Measurements from ENCODE around the gene CLASP2. TPM values are rescaled to one million over a fixed set of nuclear protein-coding genes. Genes with fewer than 3 reads are reported as not detected.

Gene CLASP2
- total and polyA plus RNA-seq, 7 donors, result 7.3 to 71.9 (median 37.7) TPM

GRCh38 chr3:33496449-33496848 is 221.6 kb downstream of the CLASP2 start:
- WGBS, 3 donors, result 67 to 95% (median 93%) methylated on average over 2 of the region's 2 CpGs
- intact Hi-C loops (cut with DNase I), result no loop called here

DNA sequence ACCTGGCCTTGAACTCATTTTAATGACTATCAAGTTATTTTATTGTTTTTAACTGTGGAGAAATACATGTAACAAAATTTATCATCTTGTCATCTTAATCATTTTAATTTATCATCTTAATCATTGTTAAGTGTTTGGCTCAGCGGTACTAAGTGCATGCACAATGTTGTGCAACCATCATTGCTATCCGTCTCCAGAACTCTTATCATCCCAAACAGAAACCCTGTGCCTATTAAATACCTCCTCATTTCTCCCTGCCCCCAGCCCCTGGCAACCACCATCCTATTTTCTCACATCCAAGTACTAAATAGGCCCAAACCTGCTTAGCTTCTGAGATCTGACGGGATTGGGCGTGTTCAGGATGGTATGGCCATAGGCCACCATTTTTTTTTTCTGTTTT is 226.3 kb downstream of the CLASP2 start:
- no peak for ATAC-seq
- 85 to 99% (median 97%) methylated on average over 4 of the region's 4 CpGs for WGBS, 3 donors

More at GRCh38 chr3:33496449-33496848, 221.6 kb downstream of the CLASP2 start:
- TF ChIP-seq, protein P1, sequence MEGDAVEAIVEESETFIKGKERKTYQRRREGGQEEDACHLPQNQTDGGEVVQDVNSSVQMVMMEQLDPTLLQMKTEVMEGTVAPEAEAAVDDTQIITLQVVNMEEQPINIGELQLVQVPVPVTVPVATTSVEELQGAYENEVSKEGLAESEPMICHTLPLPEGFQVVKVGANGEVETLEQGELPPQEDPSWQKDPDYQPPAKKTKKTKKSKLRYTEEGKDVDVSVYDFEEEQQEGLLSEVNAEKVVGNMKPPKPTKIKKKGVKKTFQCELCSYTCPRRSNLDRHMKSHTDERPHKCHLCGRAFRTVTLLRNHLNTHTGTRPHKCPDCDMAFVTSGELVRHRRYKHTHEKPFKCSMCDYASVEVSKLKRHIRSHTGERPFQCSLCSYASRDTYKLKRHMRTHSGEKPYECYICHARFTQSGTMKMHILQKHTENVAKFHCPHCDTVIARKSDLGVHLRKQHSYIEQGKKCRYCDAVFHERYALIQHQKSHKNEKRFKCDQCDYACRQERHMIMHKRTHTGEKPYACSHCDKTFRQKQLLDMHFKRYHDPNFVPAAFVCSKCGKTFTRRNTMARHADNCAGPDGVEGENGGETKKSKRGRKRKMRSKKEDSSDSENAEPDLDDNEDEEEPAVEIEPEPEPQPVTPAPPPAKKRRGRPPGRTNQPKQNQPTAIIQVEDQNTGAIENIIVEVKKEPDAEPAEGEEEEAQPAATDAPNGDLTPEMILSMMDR (IDR thresholded peaks at IDR 0.05), result no peak
- H3K27me3 ChIP-seq (ENCODE audit: insufficient read depth in 3 of 3, low read length in 2 of 3), result no peaks in the 10 kb centered on the region
- H3K27ac ChIP-seq, result no peak overlapping the region
- H3K9me3 ChIP-seq, result no peaks in the 10 kb centered on the region
- H3K4me3 ChIP-seq, result no peak overlapping the region
- H3K4me1 ChIP-seq, result no peaks in the 10 kb centered on the region
- ATAC-seq (no peak), DNase-seq (no peak)
- H3K36me3 ChIP-seq (ENCODE audit: insufficient read depth in 1 of 2, low read depth in 1 of 2), result peaks cover 2 to 42% of the 10 kb centered on the region in 2 donors

DNA sequence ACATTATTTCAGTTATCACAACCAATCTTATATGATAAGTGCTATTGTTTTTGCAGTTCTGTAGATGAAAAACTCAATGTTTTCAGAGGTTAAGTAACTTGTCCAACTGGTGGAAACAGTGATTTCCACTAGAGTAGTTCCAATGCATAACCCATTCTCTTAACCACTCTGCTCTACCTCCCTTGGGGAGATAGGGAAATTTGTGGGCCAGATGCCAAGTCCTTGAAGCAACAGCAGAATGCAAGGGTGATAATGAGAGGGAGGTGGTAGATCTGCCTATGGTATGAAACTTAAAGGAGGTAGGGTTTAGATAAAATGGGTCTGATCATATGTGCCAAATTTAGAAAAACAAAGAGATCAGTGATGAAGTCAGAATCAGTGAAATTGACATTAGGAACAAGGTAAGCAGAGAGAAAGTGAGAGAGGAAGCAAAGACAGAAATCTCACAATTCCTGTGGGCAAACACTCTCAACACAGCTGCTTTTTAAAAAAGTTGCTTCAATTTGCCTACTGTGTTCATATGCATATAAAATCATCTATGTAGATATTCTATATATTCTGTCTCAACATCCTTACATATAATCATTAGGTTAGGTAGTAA is 227.3 kb downstream of the CLASP2 start:
- Histone ChIP-seq H3K36me3 (ENCODE audit: insufficient read depth in 1 of 2, low read depth in 1 of 2) (no peaks in the 10 kb centered on the region), H3K27me3 (ENCODE audit: insufficient read depth in 3 of 3, low read length in 2 of 3) (no peaks in the 10 kb centered on the region), H3K27ac (no peak overlapping the region), H3K4me3 (no peak overlapping the region), H3K4me1 (no peaks in the 10 kb centered on the region), H3K9me3 (no peaks in the 10 kb centered on the region)
- ATAC-seq (no peak), DNase-seq (no peak)
- intact Hi-C loops (cut with DNase I), result no loop called here
- TF ChIP-seq, protein P1 (IDR thresholded peaks at IDR 0.05), result no peak

More for the DNA sequence above, 226.3 kb downstream of the CLASP2 start:
- H3K27me3 ChIP-seq (ENCODE audit: insufficient read depth in 3 of 3, low read length in 2 of 3), result no peaks in the 10 kb centered on the region
- no peaks in the 10 kb centered on the region for H3K9me3 ChIP-seq
- no peak overlapping the region for H3K4me3 ChIP-seq
- TF ChIP-seq, protein P1 (IDR thresholded peaks at IDR 0.05), result no peak
- no peaks in the 10 kb centered on the region for H3K4me1 ChIP-seq
- H3K27ac ChIP-seq, result no peak overlapping the region
- intact Hi-C loops (cut with DNase I), result no loop called here
- H3K36me3 ChIP-seq (ENCODE audit: insufficient read depth in 1 of 2, low read depth in 1 of 2), result no peaks in the 10 kb centered on the region
- no peak for DNase-seq

- Histone ChIP-seq H3K36me3 (ENCODE audit: insufficient read depth in 1 of 2, low read depth in 1 of 2) (no peaks in the 10 kb centered on the region), H3K9me3 (no peaks in the 10 kb centered on the region), H3K4me1 (no peaks in the 10 kb centered on the region), H3K4me3 (no peak overlapping the region), H3K27me3 (ENCODE audit: insufficient read depth in 3 of 3, low read length in 2 of 3) (no peaks in the 10 kb centered on the region), H3K27ac (no peak overlapping the region)
- WGBS, 3 donors, result 89 to 91% (median 91%) methylated on average over 1 of the region's 1 CpG
- TF ChIP-seq, protein P1 (IDR thresholded peaks at IDR 0.05), result no peak
- intact Hi-C loops (cut with DNase I), result no loop called here
- ATAC-seq (no peak), DNase-seq (no peak)
Measured at GRCh38 chr3:33488683-33489082, 229.4 kb downstream of the CLASP2 start.

DNA sequence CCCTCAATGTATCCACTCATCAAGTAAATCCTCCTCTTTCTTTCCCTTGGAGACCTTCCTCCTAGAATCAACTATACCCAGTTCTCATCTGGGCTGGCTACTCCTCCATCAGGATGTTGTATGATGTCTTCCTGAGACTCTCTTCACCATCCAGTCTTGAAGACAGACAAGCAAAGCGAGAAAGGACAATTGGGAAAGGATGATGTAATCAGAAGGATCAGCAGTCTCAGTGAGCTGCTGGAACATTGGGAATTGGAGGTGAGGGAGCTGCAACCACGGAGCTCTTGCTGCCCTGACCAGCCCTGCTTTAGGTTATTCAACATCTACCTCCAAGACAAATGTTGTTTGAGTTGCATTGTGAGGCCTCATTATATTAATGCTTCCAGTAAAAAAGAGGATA is 229.8 kb downstream of the CLASP2 start:
- TF ChIP-seq, protein P1 (IDR thresholded peaks at IDR 0.05), result no peak
- Histone ChIP-seq H3K4me3 (no peak overlapping the region), H3K4me1 (no peaks in the 10 kb centered on the region), H3K27me3 (ENCODE audit: insufficient read depth in 3 of 3, low read length in 2 of 3) (no peaks in the 10 kb centered on the region), H3K27ac (no peak overlapping the region), H3K36me3 (ENCODE audit: insufficient read depth in 1 of 2, low read depth in 1 of 2) (no peaks in the 10 kb centered on the region), H3K9me3 (no peaks in the 10 kb centered on the region)
- 84 to 94% (median 91%) methylated on average over 2 of the region's 2 CpGs for WGBS, 3 donors
- ATAC-seq, result no peak
- intact Hi-C loops (cut with DNase I), result no loop called here
- DNase-seq, result no peak
